K562 (cell line): ENCODE results near the gene R3HDM2. TPM values are rescaled to one million over a fixed set of nuclear protein-coding genes. Genes with fewer than 3 reads are reported as not detected.
A peak's percentile ranks its signal among the peaks of the same experiment; 100 is the strongest.

Source experiments
- ATAC-seq: fragments of 200-7000 bp; cut with Tn5 transposase; 3 replicates; pipeline ENCODE4 v1.9.1; 2020; ENCODE audit warnings: moderate library complexity
- BruUV-seq: library from RNA; stranded (reverse); fragments of 400-500 nt; replicated peaks from 2 replicates; lab custom pipeline; 2021; lab: Mats Ljungman, UMichigan
- CTCF ChIA-PET: fragments of 300-600 bp; formaldehyde crosslinking; extraction: SDS; loops from one replicate; lab custom pipeline; 2021; ENCODE audit warnings: low intra/inter-chr PET ratio; lab: Yijun Ruan, JAX
- POLR2A ChIA-PET: fragments of 300-600, 350-650 bp; sonication (Branson Sonifier 250); formaldehyde crosslinking; extraction: SDS; loops from one replicate; lab custom pipeline; 2021; ENCODE audit warnings: antibody characterized with exemption, inconsistent platforms; lab: Yijun Ruan, JAX
- DNase-seq, 4 experiments: peaks; one replicate each; pipeline versions ENCODE4 v3.0.0 to v3.0.0-alpha.2; 2011 to 2018; ENCODE audit warnings: low spot score in 3 of 4, mixed read lengths in 3 of 4; ENCODE audit errors: extremely low read depth in 1 of 4
- FAIRE-seq: peaks from 2 replicates; lab custom pipeline; 2011; peaks lifted over from hg19 to GRCh38; lab: Jason Lieb, UNC
- H2AFZ ChIP-seq: 2 replicates; pipeline ENCODE4 v1.6.0; 2011; ENCODE audit warnings: low read depth, low read length, control low read depth, inconsistent platforms
- H3K27ac ChIP-seq: fragments of 200-600 bp; 3 replicates; pipeline ENCODE4 v1.8.0; 2011; ENCODE audit warnings: low read depth, mild to moderate bottlenecking, control low read depth, inconsistent platforms, low read length, moderate library complexity, mixed read lengths; ENCODE audit errors: extremely low read depth
- H3K27me3 ChIP-seq, 2 experiments: fragments of 300-600 bp in 1 of 2; 2 replicates in 1 of 2; 3 replicates in 1 of 2; pipeline versions ENCODE4 v1.6.0 to v1.8.0; 2011; ENCODE audit warnings: inconsistent platforms in 2 of 2, low read length in 2 of 2, mild to moderate bottlenecking in 1 of 2, mixed read lengths in 1 of 2, moderate library complexity in 1 of 2; ENCODE audit not compliant: control insufficient read depth in 2 of 2, insufficient read depth in 2 of 2
- H3K36me3 ChIP-seq: fragments of 300-600 bp; 3 replicates; pipeline ENCODE4 v1.8.0; 2011; ENCODE audit warnings: mild to moderate bottlenecking, low read length, inconsistent platforms; ENCODE audit not compliant: control insufficient read depth, insufficient read depth
- H3K4me1 ChIP-seq, 2 experiments: fragments of 200-600 bp in 1 of 2; replicated peaks in 1 of 2; 2 replicates in 1 of 2; 3 replicates in 1 of 2; pipeline versions ENCODE4 v1.5.1 to v1.8.0; 2011; ENCODE audit warnings: inconsistent platforms in 2 of 2, low read length in 2 of 2, mild to moderate bottlenecking in 1 of 2, mixed read lengths in 1 of 2, moderate library complexity in 1 of 2; ENCODE audit not compliant: control insufficient read depth in 2 of 2, insufficient read depth in 2 of 2
- H3K4me2 ChIP-seq: 2 replicates; pipeline ENCODE4 v1.6.1; 2011; ENCODE audit warnings: low read length, control low read depth, inconsistent platforms, mixed read lengths; ENCODE audit not compliant: insufficient read depth
- H3K4me3 ChIP-seq: fragments of 200-600 bp; sonication (generic), shearing (Covaris generic); 2 replicates; pipeline ENCODE4 v1.5.1; 2016; ENCODE audit warnings: control low read depth, inconsistent platforms
- H3K79me2 ChIP-seq: fragments of 200-600 bp; 3 replicates; pipeline ENCODE4 v1.8.0; 2011; ENCODE audit warnings: low read length, inconsistent platforms; ENCODE audit not compliant: control insufficient read depth, insufficient read depth
- H3K9ac ChIP-seq, 2 experiments: 2 replicates each; pipeline versions ENCODE4 v1.6.0 to v1.6.1; 2011; ENCODE audit warnings: low read depth in 2 of 2, low read length in 2 of 2, control low read depth in 1 of 2, inconsistent platforms in 1 of 2, mild to moderate bottlenecking in 1 of 2, mixed read lengths in 1 of 2; ENCODE audit not compliant: insufficient read depth in 1 of 2
- H3K9me1 ChIP-seq: one replicate; pipeline ENCODE4 v1.6.0; 2011; ENCODE audit warnings: inconsistent platforms, mild to moderate bottlenecking, low read length, moderate library complexity; ENCODE audit not compliant: control insufficient read depth, insufficient read depth
- H3K9me3 ChIP-seq: replicated peaks from 2 replicates; pipeline ENCODE4 v1.5.1; 2011; ENCODE audit warnings: low read depth, low read length, inconsistent platforms; ENCODE audit not compliant: control insufficient read depth, insufficient read depth
- H4K20me1 ChIP-seq: replicated peaks from 2 replicates; pipeline ENCODE4 v1.6.1; 2011; ENCODE audit warnings: low read length, inconsistent platforms, mixed read lengths; ENCODE audit not compliant: control insufficient read depth, insufficient read depth
- EGR1 ChIP-seq: fragments of 450-650 bp; conservative IDR thresholded peaks from 2 replicates; pipeline ENCODE4 v1.6.1; 2017; ENCODE audit warnings: mild to moderate bottlenecking
- GTF2A2 ChIP-seq: IDR thresholded peaks from 2 replicates; pipeline ENCODE4 v1.6.1; 2016; ENCODE audit warnings: mild to moderate bottlenecking, missing genetic modification characterization, missing compliant biosample characterization
- HDAC8 ChIP-seq: fragments of 450-650 bp; IDR thresholded peaks from 2 replicates; pipeline ENCODE4 v1.6.1; 2016; ENCODE audit warnings: mild to moderate bottlenecking, missing genetic modification characterization, moderate library complexity, missing compliant biosample characterization
- MBD2 ChIP-seq: sonication (generic); IDR thresholded peaks from 2 replicates; pipeline ENCODE4 v1.6.1; 2016; ENCODE audit warnings: low read depth, borderline replicate concordance
- SNRNP70 ChIP-seq: fragments of 200-400 bp; formaldehyde crosslinking; optimal IDR thresholded peaks from 2 replicates; pipeline ENCODE3; 2017; ENCODE audit warnings: low read depth, low read length
- WGBS: fragments of 100-300 bp; shearing (Covaris generic); methylation state at CpG from one replicate; pipeline ENCODE4 v1.1.6; 2016; ENCODE audit warnings: low coverage, mixed read lengths; ENCODE audit not compliant: insufficient coverage; ENCODE audit errors: missing lambda C conversion rate; 5-methylcytosine and 5-hydroxymethylcytosine counted together
- in situ Hi-C: fragments of 300-500 bp; cut with MboI; formaldehyde crosslinking; loops from 4 replicates; pipeline ENCODE4 v1.15.0; 2018; ENCODE audit warnings: inconsistent platforms, mixed read lengths
- intact Hi-C: fragments of 100-400 bp; cut with micrococcal nuclease; formaldehyde crosslinking; loops from 2 replicates; pipeline ENCODE4 v1.14.2; 2022
- polyA plus RNA-seq, 8 experiments: library from polyadenylated mRNA; depleted of rRNA in 4 of 8; stranded (reverse) in 5 of 8; unstranded in 3 of 8; fragments of >200 nt; fragmentation: Nextera tagmentation in 2 of 8; fragmentation: Illumina TruSeq in 1 of 8; extraction: Ambion mirVana in 2 of 8; extraction: Trizol in 1 of 8; gene quantifications; 2 replicates each; pipeline versions ENCODE4 v1.2.1 to v1.2.3, GENCODE V29; 2011 to 2014; ENCODE audit warnings: inconsistent platforms in 1 of 8, missing spikeins in 1 of 8
- total RNA-seq, 7 experiments: library from RNA; depleted of rRNA in 6 of 7; stranded (reverse); fragments of >200 nt in 6 of 7; fragmentation: Illumina TruSeq in 2 of 7; extraction: Trizol in 2 of 7; gene quantifications; 2 replicates each; pipeline versions ENCODE4 v1.2.1 to v1.2.3, GENCODE V29; 2011 to 2021; ENCODE audit warnings: low replicate concordance in 1 of 7
- TF ChIP-seq, protein P1 (sequence below): fragments of 450-650 bp; IDR thresholded peaks from 2 replicates; pipeline ENCODE4 v1.6.1; 2016; ENCODE audit warnings: low read depth, mild to moderate bottlenecking, moderate library complexity
- TF ChIP-seq, protein P2 (sequence below): fragments of 450-650 bp; formaldehyde crosslinking; conservative IDR thresholded peaks from 2 replicates; pipeline ENCODE4 v1.4.0; 2022; ENCODE audit warnings: mild to moderate bottlenecking, missing genetic modification characterization
- TF ChIP-seq, protein P3 (sequence below): fragments of 250-450 bp; sonication (Bioruptor Pico); IDR thresholded peaks from 2 replicates; pipeline ENCODE4 v1.5.0; 2021

The R3HDM2 gene
- total and polyA plus RNA-seq, 9 of the 15 experiments (the other 6 are each of a cell fraction or from before 2014, with no cell fraction given) = 3.3 to 18.8 (median 9.0) TPM

DNA sequence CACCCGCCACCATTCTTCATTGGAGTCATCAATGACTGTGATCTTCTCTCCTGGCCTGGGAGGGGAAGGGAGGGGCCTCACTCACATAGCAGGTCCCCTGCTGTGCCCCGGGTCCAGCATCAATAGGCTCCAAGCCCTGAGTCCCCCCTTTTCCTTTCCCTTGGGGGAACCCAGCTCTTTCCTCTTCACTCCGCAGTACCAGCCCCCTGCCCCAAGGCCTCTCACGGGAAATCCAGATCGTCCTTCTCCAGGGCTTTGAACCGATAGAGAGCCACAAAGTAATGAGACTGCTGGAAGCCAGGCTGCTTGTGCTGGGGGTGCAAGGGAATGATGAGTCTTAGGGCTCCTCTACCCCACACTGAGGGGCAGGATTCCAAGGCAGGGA is 186.5 kb downstream of the R3HDM2 start:
- Histone ChIP-seq H3K36me3 (no peaks in the 10 kb centered on the region), H3K27ac (no peak overlapping the region), H4K20me1 (0 out of 2 replicates have a peak, but pooled peaks cover 4% of the 10 kb centered on the region), H3K4me3 (no peak overlapping the region), H3K79me2 (no peaks in the 10 kb centered on the region), H3K9me3 (no peaks in the 10 kb centered on the region), H3K27me3 (peaks cover 2 to 23% of the 10 kb centered on the region in 2 experiments; a peak in 3 of 5 replicates), H3K9me1 (no peaks in the 10 kb centered on the region), H2AFZ (no peak overlapping the region), H3K9ac (peak overlapping the region in 1 of 2 experiments; percentile 15; a peak in 1 of 4 replicates), H3K4me1 (peaks cover 32 to 56% of the 10 kb centered on the region in 2 experiments), H3K4me2 (peak overlapping the region; percentile 67; the same call in 1 of the 2 replicates)
- in situ Hi-C loops = loop anchor here (5.0 kb wide), 1 partner anchor 37 kb away; no protein-coding TSS in a partner anchor
- 44% methylated on average over 5 of the region's 6 CpGs for WGBS
- ATAC-seq (no peak), DNase-seq (no peak), FAIRE-seq (no peak)
- no TSS peak for BruUV-seq
- no peak for TF ChIP-seq MBD2
- TF ChIP-seq GTF2A2 (tag) = no peak
- no peak for TF ChIP-seq SNRNP70
- TF ChIP-seq, protein P1, sequence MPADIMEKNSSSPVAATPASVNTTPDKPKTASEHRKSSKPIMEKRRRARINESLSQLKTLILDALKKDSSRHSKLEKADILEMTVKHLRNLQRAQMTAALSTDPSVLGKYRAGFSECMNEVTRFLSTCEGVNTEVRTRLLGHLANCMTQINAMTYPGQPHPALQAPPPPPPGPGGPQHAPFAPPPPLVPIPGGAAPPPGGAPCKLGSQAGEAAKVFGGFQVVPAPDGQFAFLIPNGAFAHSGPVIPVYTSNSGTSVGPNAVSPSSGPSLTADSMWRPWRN = no peak
- TF ChIP-seq EGR1 = no peak
- TF ChIP-seq, protein P2, sequence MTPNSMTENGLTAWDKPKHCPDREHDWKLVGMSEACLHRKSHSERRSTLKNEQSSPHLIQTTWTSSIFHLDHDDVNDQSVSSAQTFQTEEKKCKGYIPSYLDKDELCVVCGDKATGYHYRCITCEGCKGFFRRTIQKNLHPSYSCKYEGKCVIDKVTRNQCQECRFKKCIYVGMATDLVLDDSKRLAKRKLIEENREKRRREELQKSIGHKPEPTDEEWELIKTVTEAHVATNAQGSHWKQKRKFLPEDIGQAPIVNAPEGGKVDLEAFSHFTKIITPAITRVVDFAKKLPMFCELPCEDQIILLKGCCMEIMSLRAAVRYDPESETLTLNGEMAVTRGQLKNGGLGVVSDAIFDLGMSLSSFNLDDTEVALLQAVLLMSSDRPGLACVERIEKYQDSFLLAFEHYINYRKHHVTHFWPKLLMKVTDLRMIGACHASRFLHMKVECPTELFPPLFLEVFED (CRISPR knock-in tag) = no peak
- TF ChIP-seq HDAC8 (tag) = no peak
- TF ChIP-seq, protein P3, sequence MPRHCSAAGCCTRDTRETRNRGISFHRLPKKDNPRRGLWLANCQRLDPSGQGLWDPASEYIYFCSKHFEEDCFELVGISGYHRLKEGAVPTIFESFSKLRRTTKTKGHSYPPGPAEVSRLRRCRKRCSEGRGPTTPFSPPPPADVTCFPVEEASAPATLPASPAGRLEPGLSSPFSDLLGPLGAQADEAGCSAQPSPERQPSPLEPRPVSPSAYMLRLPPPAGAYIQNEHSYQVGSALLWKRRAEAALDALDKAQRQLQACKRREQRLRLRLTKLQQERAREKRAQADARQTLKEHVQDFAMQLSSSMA (CRISPR knock-in tag) = no peak
- POLR2A ChIA-PET = interaction anchor here (0.5 to 0.6 kb wide), 3 partner anchors 48 to 1111 kb away, joined by 3 read pairs; no protein-coding TSS in a partner anchor
- intact Hi-C loops = loop anchor here (5.0 to 10.0 kb wide), 3 partner anchors 47 to 167 kb away; partner anchors contain the start of genes LRP1 and NEMP1
- CTCF ChIA-PET = interaction anchor here (0.6 to 4.4 kb wide), 3 partner anchors 29 to 238 kb away, joined by 4 to 80 read pairs (median 4); no protein-coding TSS in a partner anchor
